Posterior cingulate gyrus (tissue), 11 donors: ENCODE measurements around the gene ZNF267.
"Not testable (repeated sequence)": the region's sequence is repeated elsewhere in the genome, so short reads cannot be mapped to it uniquely, and the experiment has no call there.

Experiments
- DNase-seq, 10 donors: peaks; one replicate each; pipeline versions ENCODE4 v3.0.0 to v3.0.0-alpha.2; 2020 to 2021; ENCODE audit warnings: mixed read lengths in 3 of 10
- intact Hi-C: fragments of 100-400 bp; cut with DNase I; formaldehyde crosslinking; loops from one replicate; pipeline ENCODE4 v1.15.1; 2023

ZNF267 gene

DNA sequence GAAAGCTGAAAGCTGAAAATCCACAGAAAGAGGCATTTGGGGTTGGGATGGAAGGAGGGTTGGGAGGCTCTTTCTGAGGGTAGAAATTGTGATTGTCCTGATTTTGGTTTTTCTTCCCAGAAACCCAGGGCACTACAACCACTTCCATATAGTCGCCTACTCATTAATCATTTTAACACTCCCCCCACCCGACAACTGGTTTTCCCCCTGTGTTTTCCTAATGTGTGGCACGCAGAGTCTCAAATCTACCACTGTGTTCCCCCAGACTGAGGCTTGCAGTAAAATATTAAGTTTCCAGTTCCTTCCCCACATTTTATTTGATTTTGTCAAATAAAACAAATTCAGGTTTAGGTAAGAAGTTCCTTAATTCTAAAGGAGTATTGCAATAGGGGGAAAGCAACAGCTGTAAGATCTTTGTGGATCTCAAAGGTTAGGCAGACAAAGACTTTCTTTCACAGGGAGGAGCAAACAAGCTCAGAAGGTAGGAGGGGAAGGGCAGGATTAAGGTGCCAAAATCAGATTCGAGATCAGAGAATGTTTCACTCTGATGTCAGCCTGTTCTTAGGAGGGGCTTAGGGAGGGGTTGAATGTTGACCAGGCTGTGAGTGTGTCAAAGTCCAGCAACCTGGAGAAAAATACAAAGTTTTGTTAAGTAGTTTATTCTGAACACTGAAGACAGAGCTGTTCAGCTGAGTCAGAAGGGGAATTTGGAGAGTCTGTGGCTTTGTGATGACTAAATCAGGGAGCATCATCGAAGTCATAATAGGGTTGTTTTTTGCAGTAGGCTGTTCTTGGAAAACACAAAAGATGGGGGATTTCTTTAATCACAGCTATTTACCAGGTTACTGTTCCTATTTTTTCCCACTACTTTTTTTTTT is 3.6 kb downstream of the ZNF267 start:
- intact Hi-C loops: no loop called here
- DNase-seq: no peak

DNA sequence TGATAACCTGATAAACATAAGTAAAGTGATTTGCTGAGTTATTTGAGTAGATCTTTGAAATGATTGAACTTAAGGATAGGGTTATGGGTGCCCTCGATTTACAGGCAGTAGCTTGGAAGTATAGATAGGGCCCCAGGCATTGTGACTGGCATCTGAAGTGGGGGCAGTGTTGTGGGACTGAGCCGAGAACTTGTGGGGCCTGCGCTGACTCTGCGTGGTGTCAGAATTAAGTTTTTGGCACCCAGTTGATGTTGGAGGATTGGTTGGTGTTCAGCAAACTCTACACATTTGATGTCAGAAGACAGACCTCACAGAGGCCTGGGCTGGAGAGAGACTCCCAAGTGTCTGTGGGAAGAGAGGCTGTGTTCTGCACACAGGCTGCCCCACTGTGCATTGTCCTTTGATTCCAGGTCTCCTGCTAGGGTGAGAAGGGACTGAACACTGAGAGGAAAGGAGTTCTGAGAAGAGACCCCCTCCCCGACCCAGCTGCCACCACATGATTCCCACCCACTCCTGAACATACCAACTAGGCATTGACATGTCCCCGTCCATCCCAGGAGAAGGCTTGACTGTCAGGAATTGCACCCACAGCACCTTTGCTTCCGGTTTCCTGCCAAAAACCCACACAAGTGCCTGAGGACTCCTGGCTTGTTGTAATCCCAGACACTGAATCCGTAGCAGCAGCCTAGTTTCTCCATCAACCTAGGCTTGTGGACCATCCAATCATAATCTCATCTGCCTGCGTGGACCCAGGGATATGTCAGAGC is 4.5 kb downstream of the ZNF267 start:
- intact Hi-C loops: no loop called here
- DNase-seq: no peak

DNA sequence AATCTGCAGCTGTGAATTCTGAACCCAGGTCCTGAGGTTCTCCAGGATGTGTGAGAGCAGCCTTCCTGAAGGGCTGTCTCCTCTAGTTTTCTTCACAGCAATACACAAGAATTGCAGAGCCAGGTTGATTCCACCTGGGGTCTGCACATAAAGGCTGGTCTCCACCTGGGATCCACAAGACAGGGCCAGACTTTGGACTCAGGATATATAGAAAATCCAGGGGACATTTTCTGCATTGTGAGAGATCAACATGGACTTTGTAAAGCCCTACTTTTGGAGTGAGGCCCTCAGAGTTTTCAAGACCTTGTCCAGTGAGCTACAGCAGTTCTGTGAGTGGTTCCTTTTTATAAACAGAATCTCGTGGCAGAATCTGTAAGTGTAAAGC is 6.3 kb downstream of the ZNF267 start:
- intact Hi-C loops: no loop called here
- DNase-seq: no peak

DNA sequence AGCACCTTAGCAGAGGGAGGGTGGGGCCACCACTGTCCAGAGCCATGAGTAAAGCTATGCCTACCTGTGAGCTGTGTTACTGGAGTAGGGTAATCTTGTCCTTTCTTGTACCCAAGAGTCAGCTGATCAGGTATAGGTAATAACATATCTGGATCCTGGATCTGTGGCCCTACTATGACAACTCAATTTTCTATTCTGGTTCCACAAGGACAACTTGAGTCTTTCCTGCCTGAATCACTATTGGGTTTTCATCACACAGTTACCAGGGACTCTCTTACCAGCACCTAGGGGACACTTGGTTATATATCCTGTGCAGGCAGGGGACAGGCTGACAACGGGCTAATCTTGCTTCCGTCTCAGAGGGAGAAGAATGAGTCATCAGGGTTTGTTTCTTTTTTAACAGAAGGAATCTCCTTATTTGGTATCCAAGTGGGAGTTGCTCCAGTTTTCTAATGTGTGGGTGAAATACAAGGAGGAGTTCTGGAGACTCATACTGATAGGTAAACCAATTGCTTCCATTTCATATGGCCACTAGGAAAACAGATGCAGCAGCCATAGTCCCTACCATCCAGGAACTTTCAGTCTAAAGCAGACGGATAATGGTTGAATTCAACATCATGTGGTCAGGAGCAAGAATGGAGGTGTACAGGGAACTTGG is 6.8 kb downstream of the ZNF267 start:
- DNase-seq: no peak
- intact Hi-C loops: no loop called here

DNA sequence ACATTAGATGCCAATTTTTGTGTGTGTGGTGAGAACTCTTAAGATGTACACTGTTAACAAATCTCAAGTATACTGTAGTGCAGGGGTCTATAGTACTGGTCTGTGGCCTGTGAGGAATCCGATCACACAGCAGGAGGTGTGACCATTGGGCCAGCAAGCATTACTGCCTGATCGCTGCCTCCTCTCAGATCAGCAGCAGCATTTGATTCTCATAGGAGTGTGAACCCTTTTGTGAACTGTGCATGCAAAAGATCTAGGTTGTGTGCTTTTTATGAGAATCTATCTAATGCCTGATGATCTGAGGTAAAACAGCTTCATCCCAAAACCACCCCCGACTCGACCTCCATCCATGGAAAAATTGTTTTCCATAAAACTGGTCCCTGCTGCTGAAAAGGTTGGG is 12.6 kb downstream of the ZNF267 start:
- intact Hi-C loops: no loop called here
- DNase-seq: no peak

DNA sequence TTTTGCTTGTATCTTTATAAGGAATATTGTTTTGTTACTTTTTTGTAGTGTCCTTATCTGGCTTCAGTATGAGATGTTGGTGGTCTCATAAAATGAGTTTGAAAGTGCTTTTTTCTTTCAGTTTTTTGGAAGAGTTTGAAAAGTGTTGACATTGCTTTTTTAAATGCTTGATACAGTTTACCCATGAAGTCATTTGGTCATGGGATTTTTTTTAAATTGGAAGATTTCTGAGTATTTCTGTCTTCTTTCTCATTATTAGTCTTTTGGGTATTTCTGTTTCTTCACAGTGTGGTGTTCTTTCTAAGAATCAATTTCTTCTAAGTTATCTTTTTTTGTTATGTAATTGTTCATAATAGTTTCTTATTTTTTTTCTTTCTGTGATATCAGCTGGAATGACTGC is 15.1 kb downstream of the ZNF267 start:
- no peak for DNase-seq
- intact Hi-C loops: no loop called here

DNA sequence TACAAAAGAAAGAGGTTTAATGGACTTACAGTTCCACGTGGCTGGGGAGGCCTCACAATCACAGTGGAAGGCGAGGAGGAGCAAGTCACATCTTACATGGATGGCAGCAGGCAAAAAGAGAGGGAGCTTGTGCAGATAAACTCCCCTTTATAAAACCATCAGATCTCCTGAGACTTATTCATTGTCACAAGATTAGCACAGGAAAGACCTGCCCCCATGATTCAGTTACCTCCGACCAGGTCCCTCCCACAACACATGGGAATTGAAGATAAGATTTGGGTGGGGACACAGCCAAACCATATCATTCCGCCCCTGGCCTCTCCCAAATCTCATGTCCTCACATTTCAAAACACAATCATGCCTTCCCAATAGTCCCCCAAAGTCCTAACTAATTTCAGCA is 18.5 kb downstream of the ZNF267 start:
- DNase-seq, intact Hi-C loops: not testable (repeated sequence)

DNA sequence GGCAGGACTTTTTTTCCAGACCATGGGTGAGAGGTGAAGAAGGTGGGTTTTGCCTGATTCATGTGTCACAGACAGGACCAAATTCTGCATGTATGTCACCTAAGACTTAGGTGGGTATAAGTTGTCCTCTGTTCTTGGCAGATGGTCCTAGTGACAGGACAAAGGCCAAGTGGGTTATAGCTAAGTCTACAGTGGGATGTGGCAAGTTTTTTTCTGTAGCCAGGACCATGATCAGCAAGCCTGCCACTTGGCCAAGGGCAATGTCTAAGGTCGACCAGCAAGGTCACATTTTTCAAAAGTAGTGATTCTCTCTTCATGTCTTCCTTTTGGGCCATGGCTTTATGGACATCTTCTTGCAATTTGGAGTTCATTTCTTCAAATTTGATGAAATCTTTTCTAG is 20.2 kb downstream of the ZNF267 start:
- DNase-seq: no peak
- intact Hi-C loops: no loop called here

DNA sequence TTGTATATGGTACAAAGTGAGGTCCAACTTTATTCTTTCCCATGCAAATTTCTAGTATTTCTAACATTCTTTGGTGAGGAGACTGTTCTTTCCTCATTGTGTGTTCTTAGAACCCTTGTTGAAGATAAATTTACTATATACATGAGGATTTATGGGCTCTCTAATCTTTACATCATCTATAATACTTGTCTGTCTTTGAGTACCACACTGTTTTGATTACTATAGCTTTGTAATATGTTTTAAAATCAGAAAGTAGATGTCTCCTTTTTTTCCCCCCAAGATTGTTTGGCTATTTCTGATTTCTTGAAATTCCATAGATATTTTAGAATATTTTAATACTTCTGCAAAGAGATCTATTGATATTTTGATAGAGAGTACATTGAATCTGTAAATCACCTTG is 23.7 kb downstream of the ZNF267 start:
- intact Hi-C loops: no loop called here
- DNase-seq: no peak

DNA sequence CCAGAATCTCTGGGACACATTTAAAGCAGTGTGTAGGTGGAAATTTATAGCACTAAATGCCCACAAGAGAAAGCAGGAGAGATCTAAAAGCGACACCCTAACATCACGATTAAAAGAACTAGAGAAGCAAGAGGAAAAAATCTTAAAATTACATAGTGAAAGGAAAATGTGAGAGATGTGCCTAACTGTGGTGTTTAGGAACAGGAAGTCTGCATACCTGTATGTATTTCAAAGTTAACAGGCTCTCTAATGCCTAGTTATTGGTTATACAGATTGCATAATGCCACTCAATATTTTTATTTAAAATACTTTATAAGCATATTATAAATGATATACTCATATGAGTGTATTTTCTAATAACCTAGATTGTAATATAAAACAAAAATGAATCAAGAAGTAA is 25.9 kb downstream of the ZNF267 start:
- DNase-seq: no peak
- intact Hi-C loops: no loop called here

DNA sequence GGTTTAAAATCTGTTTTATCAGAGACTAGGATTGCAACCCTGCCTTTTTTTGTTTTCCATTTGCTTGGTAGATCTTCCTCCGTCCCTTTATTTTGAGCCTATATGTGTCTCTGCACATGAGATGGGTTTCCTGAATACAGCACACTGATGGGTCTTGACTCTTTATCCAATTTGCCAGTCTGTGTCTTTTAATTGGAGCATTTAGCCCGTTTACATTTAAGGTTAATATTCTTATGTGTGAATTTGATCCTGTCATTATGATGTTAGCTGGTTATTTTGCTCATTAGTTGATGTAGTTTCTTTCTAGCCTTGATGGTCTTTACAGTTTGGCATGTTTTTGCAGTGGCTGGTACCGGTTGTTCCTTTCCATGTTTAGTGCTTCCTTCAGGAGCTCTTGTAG is 31.0 kb downstream of the ZNF267 start:
- DNase-seq, intact Hi-C loops: not testable (repeated sequence)

DNA sequence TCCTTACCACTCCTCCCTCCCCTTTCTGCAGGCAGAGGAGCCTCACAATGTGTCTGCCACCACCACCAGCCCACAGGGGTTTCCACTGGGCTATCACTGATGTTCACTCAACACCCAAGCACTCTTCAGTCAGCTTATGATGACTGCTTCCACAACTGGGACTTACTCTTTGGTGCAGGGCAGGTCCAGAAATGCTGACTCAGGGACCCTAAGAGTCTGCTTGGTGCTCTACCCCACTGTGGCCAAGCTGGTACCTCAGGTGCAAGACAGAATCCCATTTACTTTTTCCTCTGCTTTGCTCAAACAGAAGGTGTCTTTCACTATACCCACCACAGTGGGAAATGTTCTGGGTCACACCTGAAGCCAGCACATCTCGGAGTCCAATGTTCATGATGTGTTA is 40.1 kb downstream of the ZNF267 start:
- no peak for DNase-seq
- intact Hi-C loops: no loop called here

DNA sequence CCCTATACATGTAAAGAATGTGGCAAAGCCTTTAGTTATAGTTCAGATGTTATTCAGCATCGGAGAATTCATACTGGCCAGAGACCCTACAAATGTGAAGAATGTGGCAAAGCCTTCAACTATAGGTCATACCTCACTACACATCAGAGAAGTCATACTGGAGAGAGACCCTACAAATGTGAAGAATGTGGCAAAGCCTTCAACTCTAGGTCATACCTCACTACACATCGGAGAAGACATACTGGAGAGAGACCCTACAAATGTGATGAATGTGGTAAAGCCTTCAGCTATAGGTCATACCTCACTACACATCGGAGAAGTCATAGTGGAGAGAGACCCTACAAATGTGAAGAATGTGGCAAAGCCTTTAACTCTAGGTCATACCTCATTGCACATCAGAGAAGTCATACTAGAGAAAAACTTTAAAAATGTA is 42.5 kb downstream of the ZNF267 start:
- intact Hi-C loops: no loop called here
- DNase-seq: no peak

DNA sequence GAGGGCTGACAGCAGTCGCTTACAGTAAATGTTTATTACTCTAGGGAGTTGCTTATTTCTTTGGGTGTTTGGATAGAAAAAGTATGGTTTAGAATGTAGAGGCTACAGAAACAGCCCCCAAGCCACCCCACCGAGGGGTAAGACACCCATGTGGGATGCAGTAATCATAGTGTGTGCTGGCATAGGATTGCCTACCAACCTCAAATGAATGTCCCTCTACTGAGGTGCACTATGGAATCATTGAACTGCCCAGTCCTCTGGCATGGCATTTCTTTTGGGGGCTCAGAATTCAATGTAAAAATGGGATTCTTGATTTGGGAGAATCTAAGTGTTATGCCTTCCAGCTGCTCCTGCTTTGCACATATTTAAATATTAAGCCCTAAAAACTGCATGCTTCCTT is 46.8 kb downstream of the ZNF267 start:
- no peak for DNase-seq
- intact Hi-C loops: no loop called here

DNA sequence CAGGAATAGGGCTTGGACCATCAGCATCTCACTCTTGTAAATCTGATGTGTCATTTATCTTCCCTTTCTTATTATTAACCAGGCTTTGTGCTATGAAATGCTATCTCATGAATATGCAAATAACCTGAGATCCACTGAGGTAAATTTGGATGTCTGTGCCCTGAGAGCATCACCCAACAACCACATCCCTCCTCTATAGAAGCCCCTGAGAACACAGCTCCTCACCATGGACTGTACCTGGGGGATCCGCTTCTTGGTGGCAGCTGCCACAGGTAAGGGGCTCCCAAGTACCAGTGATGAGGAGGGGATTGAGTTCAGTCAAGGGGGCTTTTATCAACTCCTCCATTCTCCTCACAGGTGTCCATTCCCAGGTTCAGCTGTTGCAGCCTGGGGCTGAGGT is 78.2 kb downstream of the ZNF267 start:
- DNase-seq, intact Hi-C loops: not testable (repeated sequence)

DNA sequence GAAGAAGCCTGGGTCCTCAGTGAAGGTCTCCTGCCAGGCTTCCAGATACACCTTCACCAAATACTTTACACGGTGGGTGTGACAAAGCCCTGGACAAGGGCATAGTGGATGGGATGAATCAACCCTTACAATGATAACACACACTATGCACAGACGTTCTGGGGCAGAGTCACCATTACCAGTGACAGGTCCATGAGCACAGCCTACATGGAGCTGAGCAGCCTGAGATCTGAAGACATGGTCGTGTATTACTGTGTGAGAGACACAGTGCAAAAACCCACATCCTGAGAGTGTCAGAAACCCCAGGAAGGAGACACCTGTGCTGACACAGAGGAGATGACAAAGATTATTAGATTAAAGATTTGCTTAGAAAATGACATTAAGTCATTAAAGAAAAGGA is 78.6 kb downstream of the ZNF267 start:
- DNase-seq: peak in 1 of 10 donors; percentile 35
- intact Hi-C loops: not testable (repeated sequence)

DNA sequence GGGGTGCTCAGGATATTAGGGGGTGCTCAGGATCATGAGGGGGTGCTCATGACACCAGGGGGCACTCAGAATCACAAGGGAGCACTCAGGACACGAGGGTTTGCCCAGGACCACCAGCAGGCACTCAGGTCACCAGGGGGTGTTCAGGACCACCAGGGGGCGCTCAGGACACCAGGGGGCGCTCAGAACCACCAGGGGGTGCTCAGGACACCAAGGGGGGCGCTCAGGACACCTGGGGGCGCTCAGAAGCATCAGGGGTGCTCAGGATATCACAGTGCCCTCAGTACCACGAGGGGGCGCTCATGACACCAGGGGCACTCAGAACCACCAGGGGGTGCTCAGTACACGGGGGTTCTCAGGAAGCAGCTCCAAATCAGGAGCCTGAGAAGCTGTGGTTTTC is 82.6 kb downstream of the ZNF267 start:
- intact Hi-C loops, DNase-seq: not testable (repeated sequence)

DNA sequence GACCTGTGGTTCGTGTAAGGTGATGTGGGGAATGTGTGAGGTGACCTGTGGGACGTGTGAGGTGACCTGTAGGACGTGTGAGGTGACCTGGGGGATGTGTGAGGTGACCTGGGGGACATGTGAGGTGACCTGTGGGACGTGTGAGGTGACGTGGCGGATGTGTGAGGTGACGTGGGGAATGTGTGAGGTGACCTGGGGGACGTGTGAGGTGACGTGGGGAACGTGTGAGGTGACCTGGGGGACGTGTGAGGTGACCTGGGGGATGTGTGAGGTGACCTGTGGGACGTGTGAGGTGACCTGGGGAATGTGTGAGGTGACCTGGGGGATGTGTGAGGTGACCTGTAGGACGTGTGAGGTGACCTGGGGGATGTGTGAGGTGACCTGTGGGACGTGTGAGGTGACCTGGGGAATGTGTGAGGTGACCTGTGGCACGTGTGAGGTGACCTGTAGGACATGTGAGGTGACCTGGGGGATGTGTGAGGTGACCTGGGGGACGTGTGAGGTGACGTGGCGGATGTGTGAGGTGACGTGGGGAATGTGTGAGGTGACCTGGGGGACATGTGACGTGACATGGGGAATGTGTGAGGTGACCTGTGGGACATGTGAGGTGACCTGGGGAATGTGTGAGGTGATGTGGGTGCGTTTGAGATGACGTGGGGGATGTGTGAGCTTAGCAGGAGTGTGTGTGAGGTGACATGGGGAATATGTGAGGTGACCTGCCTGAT is 86.7 kb downstream of the ZNF267 start:
- DNase-seq: not testable (repeated sequence)

More for the DNA sequence above, 86.7 kb downstream of the ZNF267 start:
- intact Hi-C loops: not testable (repeated sequence)
